ENCODE data around the gene MRC1. TPM values are rescaled to one million over a fixed set of nuclear protein-coding genes. Genes with fewer than 3 reads are reported as not detected.

MRC1 gene
- total RNA-seq: 13.1 TPM

DNA sequence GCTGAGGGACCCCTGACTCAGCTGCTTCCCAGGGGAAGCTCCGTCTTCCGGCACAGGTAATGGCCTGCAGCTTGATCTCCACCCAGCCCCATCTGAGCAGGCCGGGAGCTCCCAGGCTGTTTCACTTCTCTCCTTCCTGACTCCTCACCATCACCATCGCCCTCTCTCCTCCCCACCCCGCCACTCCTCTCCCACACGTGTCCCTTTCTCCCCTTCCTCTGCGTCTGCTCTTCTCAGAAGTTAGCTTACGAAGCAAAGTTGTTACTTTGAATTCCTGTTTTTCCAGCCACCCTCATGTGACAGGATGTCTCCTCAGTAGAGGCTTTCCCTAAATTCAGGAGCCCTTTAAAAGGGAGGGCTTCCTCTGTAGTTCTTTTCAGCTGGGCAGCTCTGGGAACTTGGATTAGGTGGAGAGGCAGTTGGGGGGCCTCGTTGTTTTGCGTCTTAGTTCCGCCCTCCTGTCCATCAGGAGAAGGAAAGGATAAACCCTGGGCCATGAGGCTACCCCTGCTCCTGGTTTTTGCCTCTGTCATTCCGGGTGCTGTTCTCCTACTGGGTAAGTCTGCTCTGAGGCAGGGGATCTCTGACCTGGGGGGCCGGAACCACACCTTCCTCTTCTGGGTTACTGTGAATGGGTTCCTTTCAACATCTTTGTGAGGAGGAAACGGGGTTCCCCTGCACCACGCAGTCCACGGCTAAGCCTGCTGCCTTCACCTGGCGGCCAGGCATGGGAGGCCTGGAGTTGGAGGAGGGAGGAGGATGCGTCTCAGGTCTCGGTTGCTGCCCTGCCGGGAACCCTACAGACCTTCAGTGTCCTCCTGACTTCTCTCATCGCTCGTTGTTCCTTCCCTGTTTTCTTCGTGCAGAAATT is at the start of gene MRC1:
TSS of gene MRC1 (plus strand) at position 378 of the 871 bp plus-strand sequence. CDS start at position 496, 118 bp downstream.
- DNase-seq (ENCODE audit: low spot score): no peak

DNA sequence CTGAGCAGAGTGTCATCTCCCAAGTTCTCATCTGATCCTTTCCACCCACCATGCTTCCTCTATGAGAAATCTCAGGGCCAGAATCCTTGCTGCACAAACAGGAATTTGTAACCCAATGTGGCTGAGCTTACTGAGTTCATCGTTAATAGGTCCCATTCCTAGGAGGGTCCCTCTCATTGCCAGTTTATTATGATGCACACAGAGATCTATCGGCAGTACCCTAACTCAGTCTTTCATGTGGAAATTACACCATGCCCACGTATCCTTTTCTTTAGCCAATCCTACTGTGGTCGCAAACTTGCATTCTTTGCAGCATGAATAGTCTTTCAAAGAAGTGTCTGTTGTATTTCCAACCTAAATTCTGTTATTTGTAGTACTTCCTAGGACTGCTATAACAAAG is 45.0 kb upstream of the MRC1 start:
- DNase-seq (ENCODE audit: low spot score): no peak

DNA sequence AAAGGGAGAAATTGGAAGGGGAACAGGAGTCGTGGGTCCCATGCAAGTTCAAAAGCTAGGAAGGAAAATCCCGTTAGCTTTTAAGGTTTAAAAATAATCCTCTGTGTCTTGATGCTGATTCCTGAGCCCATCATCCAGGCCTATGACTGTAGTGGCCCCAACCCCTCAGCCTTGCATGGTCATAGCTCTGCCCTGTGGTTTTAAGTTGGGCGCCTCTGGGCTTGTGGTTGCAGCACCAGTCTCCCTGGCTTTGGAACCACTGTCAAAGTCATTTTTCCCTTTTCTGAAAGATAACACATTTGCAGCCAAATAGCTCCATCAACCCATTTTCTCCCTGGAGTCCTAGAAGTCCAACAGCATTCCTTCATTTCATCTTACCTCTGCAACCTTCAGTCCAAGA is 43.5 kb upstream of the MRC1 start:
- DNase-seq (ENCODE audit: low spot score): no peak

DNA sequence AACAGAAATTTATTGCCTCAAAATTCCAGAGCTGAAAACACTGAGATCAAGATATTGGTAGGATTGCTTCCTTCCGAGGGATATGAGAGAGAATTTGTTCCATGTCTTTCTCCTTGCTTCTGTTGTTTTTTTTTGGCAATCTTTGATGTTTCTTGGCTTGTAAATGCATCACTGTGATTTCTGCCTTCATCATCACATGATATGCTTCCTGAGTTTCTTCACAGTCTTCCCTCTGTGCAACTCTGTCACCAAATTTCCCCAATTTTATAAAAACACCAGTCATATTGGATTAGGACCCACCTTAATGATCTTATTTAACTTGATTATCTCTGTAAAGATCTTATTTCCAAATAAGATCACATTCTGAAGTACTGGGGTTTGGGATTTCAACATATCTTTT is 42.4 kb upstream of the MRC1 start:
- DNase-seq (ENCODE audit: low spot score): no peak

DNA sequence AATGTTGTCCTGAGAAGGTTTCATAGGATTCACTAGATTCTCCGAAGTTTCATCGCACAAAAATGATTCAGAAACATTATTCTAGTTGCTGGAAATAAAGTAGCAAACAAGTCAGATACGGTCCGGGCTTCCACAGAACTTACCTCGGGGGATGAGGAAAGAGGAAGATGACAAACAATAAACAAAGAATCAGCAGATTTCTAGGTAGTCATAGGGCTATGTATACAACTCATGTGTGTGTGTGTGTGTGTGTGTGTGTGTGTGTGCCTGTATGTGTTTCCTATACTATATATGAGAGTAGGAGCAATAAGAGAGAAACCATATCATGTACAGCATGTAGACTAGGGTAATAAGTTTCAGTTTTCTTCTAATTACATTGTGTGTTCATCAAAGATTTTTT is 40.7 kb upstream of the MRC1 start:
- no peak for DNase-seq (ENCODE audit: low spot score)

DNA sequence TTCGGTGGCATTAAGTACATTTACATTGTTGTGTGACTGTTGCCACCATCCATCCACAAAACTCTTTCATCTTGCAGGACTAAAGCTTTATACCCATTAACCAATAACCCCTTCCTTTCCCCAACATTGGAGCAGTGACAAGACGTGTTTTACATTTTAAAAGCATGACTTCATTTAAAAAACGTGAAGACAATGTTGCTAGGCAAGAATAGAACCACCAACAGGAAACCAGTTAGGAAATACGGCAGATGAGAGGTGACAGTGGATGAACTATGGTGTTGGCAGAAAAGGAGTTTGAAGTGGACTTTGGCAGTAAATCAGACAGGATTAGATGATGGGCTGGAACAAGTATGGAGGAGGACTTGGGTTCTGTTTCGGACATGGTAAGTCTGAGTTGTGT is 40.2 kb upstream of the MRC1 start:
- DNase-seq (ENCODE audit: low spot score): no peak

DNA sequence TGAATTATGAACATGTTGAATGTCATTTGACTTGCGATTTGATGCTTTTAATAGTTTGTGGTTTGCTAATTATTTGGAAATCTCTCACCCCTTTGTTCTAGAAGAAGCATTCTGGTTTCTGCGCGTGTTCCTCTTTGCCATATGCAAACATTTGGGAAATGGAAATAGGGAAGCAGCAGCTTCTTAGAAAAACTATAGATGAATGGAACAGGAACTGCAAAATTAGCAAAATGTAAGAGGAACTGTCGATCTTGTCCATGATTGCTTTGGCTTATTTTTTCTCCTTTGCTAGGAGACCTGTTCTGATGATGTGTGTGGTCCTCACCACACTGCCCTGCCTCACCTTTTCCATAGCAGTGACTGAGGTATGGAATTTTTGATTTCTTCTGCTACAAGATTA is 38.1 kb upstream of the MRC1 start:
- no peak for DNase-seq (ENCODE audit: low spot score)

DNA sequence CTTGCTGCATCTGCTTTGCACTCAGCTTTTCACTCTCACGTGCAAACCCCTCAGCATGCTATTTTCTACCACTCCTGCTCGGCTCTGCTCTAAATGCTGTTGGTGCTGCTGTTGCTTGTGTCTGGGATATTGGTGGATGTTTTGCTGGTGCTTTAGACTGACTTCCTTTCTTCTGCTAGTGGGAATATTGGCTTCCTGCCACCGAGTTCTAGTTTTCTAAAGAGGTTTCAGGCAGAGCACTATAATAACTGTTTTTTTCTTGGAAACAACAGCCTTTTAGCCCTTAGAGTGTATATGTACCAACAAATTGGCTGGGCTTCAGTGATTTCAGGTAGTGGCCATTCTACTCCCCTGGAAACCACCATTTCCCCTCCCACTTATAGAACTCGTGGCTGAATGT is 29.4 kb upstream of the MRC1 start:
- no peak for DNase-seq (ENCODE audit: low spot score)

DNA sequence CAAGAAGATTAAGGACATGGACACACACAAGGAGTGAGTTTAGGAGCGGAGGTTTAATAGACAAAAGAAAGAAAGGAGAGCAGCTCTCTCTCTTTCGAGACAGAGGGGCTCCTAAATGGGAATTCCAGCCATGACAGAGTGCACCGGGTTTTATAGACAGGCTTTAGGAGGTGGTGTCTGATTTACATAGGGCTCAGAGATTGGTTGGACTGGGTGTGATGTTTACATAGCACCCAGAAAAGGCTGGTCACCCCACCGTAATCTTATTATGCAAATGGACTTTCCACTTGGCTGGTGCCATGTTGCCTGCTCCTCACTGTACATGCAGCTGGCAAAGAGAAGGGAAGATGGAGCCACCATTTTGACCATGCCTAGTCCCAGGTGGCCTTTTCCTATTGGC is 28.4 kb upstream of the MRC1 start:
- DNase-seq (ENCODE audit: low spot score): no peak

DNA sequence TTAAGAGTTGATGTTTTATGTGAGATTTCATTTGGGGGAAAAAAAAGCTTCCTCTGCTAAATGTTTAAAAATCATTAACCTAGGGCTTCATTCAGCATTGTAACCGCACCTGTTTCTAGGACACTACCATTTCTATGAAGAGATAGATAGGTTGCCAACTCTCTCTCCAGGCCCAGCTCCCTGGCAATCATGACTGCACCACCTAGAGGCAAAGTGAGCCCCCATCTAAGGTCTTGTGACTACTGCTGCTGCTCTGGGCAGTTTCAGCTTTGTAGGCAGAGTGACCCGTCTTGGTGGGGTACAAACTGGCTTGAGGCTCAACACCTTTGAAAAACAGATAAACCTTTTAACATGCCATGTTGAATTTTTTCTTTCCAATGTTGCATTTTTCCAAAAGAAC is 27.3 kb upstream of the MRC1 start:
- DNase-seq (ENCODE audit: low spot score): no peak

DNA sequence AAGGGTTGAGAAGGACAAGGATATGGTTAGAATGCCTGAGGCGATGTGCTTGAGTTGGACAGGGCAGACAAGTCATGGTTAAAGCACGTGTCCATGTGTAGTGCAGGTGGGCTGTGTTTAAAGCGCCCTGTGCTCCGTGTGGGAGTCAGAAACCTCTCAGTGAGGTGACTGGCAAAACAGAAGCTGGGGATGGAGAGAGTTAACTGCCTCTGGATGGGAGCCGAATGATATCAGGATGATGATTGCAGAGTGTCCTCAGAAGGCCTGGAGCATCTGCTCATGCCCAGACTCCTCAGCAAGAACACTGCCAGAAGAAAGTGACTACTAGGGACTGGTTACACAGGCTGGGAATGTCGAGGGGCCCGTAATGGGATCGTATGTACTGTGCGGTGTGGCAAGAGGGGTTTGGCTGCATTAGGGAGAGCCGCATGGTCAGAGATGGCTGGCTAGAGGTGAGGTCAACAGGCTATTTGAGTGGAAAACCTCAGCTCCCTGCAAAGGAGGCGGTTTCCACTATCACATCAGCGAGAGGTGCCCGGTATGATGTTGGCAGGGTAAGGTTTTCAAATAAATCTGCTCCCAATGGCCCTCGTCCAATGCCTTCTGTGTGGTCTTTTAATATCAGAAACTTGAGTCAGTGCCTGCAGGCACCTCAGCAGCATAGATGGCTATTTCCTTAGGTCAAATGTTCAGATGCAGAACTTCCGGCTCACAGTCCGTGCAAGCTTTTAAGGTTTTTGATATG is 26.1 kb upstream of the MRC1 start:
- no peak for DNase-seq (ENCODE audit: low spot score)

DNA sequence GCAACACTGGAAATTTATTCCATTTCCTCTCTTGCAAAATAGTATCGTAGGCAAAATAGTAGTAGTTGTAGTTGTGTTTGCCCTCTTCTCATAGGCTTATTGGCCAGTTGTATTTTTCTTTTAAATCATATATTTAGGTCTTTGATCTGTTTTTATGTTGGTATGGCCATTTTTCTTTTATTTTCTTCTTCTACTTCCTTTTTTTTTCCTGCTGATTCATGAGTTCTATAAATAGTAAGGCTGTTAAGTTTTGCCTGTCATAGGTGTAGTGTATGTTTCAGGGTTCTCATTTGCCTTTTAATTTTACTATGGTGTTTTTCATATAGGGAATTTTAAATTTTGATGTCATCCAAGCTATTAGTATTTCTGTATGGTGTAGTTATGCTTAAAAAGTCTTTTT is 25.4 kb upstream of the MRC1 start:
- no peak for DNase-seq (ENCODE audit: low spot score)

DNA sequence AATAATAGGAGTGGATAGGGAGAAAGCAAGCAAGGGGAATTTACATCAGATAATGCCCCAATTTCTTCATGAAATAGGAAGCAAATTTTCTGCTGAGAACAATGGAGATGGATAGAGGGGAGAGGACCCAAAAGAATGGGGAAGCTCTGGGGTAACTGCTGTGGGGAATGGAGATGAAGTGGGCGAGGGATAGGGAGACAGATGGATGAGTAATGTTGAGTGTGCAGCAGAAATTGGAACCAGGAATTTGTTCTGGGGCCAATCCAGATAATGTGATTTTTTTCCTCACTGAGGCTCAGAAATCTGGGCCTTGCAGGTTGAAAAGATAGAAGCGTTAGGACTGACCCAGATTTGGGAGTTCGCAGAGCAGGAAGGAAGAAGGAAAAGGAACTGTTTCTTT is 24.5 kb upstream of the MRC1 start:
- DNase-seq (ENCODE audit: low spot score): no peak

DNA sequence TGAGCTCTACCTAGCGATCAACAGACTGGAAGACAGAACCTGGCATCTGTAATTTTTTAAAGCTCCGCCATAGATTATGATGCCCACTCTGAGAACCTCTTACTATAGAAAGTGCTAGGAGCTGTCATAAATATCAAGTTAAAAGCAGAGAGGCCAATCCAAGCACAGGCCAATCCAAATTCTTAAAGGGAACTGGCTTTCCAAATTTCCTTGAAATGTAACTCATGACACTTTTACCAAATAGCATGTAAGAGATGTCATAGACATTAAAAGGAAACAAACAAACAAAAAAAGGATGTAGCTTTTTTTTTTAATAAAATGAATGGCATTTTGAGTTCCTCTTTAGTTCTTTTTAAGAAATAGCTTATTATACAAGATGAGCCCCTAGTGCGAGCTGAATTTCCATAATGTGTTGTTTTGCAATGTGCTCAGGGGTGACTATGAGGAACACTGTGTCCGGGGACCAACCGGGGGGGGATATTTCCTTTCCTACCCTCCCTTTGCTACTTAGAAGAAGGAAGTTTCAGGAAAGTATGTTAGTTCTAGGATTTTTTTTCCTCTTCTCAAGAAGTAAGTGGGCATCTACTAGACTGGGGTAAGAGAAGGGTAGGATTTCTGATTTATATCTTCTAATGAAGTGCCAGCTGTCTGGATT is 23.7 kb upstream of the MRC1 start:
- no peak for DNase-seq (ENCODE audit: low spot score)

DNA sequence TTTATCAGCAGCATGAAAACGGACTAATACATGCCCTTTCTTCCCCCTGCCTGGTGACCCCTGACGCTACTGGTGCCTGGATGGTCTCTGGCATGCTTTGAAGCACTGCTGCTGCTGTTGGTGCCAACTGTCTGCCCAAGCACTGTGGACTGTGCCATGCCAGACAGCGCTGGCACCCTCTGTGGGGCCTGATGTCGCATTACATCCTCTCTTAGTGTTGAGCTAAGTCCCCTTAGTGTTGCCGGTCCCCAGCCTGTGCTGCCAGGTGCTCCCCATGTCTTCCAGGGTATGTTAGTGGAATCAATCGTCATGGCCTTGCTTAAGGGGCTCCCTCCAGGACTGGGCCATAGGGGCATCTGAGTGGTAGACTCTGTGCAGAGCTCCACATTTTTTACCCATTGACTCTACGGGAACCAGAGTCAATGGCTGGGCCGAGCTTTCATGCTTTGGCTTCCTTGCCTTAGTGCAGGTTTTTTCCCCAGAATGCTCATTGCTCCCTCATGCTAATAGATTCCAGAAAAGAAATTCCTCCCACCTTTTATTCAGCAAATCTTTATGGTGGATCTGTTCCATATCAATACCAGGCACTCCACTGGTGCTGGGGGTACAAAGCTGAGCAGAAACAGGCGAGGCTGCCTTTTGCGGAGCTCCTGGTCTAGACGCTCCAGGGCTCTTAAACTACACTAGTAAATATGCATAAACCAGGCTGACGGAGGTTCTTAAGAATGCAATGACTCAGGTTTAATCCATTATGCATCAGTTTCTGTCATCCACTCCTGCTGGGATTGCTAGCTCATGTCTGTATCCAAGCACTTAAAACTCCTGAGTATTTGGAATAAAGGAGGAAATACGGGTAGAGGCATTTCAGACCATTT is 21.8 kb upstream of the MRC1 start:
- no peak for DNase-seq (ENCODE audit: low spot score)

DNA sequence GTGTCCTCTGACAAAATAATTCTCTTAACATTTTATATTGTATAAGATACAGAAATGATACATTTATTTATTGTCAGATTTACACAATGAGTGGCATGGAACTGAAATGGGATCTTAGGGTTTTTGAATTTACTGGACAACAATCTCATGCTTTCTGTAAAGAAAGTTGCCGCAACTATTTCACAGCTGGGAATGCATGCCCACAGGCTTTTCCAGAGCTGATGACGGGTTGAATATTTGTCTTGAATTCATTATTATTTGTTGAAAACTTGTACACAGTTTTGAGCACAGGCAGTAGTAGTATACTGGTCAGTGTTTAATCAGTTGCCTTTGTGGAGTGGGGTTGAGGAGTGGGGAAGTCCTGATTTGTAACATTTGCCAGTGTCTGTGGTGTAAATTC is 20.5 kb upstream of the MRC1 start:
- DNase-seq (ENCODE audit: low spot score): no peak

DNA sequence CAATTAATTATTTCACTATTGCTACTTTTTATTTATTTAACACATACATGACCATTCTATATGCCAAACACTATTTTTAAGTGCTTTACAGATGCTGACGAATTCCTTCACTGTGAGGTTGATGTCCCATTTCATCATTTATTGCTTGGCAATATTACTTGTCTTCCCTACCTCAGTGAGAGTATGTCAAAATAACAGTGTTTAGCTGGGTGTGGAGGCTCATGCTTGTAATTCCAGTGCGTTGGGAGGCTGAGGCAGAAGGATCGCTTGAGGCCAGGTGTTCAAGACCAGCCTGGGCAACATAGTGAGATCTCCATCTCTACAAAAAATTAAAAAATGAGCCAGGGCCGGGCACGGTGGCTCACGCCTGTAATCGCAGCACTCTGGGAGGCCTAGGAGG is 19.8 kb upstream of the MRC1 start:
- no peak for DNase-seq (ENCODE audit: low spot score)

DNA sequence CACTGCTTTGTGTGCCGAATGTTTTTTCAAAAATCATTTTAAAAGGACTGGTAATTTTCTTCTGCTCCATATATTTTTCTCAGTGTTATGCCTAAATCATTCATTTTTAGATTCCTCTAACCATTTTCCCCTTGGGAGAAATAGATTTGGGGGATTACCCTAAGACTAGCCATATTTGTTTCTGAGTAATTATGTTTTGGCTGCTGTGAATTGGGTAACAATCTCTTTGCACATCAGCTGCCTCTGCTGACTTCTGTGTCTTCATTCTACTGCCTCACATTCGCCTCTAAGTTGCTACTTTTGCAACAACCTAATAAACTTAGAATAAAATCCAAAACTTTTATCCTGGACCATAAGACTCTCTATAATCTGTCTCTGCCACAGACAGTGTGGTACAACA is 18.5 kb upstream of the MRC1 start:
- DNase-seq (ENCODE audit: low spot score): no peak

DNA sequence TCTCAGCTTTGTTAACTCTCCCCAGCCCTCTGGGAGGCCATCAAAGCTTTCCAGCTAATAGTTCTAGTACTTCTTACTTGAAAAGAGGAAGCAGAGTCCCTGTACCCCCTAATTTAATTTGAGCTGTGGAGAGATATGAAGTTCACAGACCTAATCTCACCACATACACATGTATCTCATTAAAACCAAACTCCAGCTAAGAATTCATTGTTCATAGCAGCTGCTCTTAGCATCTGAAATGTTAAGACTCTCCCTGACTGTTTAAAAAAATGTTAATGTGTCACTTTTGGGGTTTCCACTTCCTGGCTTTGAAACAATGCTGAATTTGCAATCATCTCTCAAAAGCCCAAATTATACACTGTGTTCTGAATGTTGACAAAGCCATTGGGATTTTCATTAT is 16.2 kb upstream of the MRC1 start:
- no peak for DNase-seq (ENCODE audit: low spot score)

DNA sequence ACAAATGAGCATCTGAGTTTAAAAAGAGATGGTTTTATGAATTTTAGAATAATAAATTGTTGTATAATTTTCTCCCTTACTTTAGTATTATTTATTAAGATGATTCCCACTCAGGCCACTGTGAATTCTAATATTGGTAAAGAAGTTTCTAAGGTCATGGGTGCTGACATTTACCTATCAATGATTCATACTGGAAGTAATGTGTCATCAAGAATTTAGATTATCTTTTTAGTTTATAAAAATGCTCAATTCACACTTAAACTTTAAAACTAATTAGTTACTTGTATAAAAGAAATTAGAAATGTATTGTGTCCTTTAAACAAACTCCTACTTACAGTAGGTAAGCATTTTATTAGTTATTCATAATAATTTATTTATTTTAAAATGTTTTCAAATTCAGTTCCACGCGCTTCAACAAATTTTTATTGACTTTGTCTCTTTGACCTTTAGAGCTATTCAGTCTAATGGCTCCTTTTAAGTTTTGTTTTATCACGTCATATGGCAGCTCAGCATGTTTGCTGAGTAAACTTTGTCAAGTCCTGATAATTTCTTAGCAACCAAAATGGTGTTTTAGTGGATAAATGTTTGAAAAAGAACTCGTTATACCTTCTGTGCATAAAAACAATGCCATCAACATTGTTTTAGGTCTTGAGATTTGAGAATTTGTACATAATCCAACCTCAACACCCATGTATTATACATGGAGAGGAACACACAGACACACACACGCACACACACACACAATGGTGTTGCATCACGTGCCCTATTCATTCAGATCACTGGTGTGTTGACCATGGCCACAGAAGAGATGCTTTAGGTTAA is 15.1 kb upstream of the MRC1 start:
- no peak for DNase-seq (ENCODE audit: low spot score)

DNA sequence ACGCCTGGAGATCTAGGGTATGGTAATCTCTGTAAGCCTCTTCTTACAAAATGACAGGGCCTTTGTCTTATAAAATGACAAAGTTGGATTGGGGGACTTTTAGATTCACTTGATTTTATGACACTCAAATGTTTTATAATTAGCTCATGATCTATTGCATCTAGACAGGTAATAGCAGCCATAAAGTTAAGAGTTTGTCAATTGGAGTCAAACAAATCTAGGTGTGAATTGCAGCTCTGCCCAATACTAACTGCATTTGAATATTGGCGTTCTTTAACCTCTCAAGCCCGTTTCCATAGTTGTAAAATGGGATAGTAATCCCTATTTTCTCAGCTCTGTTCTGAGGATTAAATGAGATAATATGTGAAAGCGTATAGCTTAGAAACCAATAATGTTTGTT is 14.1 kb upstream of the MRC1 start:
- DNase-seq (ENCODE audit: low spot score): no peak
